Mesendoderm (in vitro differentiated cells): ENCODE measurements around the gene ABLIM1.

Experiments used
- DNase-seq: peaks from one replicate; pipeline ENCODE4 v3.0.0; 2013
- H2AK5ac ChIP-seq: 2 replicates; pipeline ENCODE4 v1.6.1; 2013; ENCODE audit warnings: low read length, inconsistent platforms
- H2BK120ac ChIP-seq: 2 replicates; pipeline ENCODE4 v1.6.1; 2013; ENCODE audit warnings: low read depth, mild to moderate bottlenecking, low read length, moderate library complexity, mixed read lengths
- H2BK15ac ChIP-seq: replicated peaks from 2 replicates; pipeline ENCODE4 v1.6.1; 2013; ENCODE audit warnings: low read depth, mild to moderate bottlenecking, moderate library complexity
- H2BK5ac ChIP-seq: 2 replicates; pipeline ENCODE4 v1.6.1; 2013; ENCODE audit warnings: low read length, inconsistent platforms
- H3K18ac ChIP-seq: 2 replicates; pipeline ENCODE4 v1.6.1; 2013; ENCODE audit warnings: mild to moderate bottlenecking, low read length, mixed read lengths
- H3K23ac ChIP-seq: one replicate; pipeline ENCODE4 v1.6.1; 2013; ENCODE audit warnings: low read length
- H3K27ac ChIP-seq: 2 replicates; pipeline ENCODE4 v1.5.1; 2013; ENCODE audit warnings: low read depth, mild to moderate bottlenecking, inconsistent platforms, low read length, moderate library complexity
- H3K27me3 ChIP-seq: 2 replicates; pipeline ENCODE4 v1.6.1; 2013; ENCODE audit warnings: low read length, control low read depth, mild to moderate bottlenecking, inconsistent platforms; ENCODE audit not compliant: insufficient read depth, poor library complexity
- H3K36me3 ChIP-seq: 2 replicates; pipeline ENCODE4 v1.6.1; 2013; ENCODE audit warnings: low read length, inconsistent platforms; ENCODE audit not compliant: control insufficient read depth, insufficient read depth
- H3K4ac ChIP-seq: one replicate; pipeline ENCODE4 v1.6.1; 2013; ENCODE audit warnings: low read depth, mild to moderate bottlenecking, low read length, moderate library complexity
- H3K4me1 ChIP-seq: 2 replicates; pipeline ENCODE4 v1.6.1; 2013; ENCODE audit warnings: low read depth, low read length, inconsistent platforms; ENCODE audit not compliant: control insufficient read depth
- H3K4me2 ChIP-seq: 2 replicates; pipeline ENCODE4 v1.6.1; 2013; ENCODE audit warnings: low read length
- H3K4me3 ChIP-seq: 2 replicates; pipeline ENCODE4 v1.5.1; 2013; ENCODE audit warnings: mild to moderate bottlenecking, low read length
- H3K56ac ChIP-seq: one replicate; pipeline ENCODE4 v1.6.1; 2013; ENCODE audit warnings: low read length
- H3K79me1 ChIP-seq: 2 replicates; pipeline ENCODE4 v1.6.1; 2013; ENCODE audit warnings: low read length, inconsistent platforms
- H3K79me2 ChIP-seq: 2 replicates; pipeline ENCODE4 v1.6.1; 2013; ENCODE audit warnings: mild to moderate bottlenecking, low read length; ENCODE audit not compliant: control insufficient read depth, insufficient read depth
- H3K9ac ChIP-seq: 2 replicates; pipeline ENCODE4 v1.6.1; 2013; ENCODE audit warnings: low read length, inconsistent platforms
- H4K5ac ChIP-seq: one replicate; pipeline ENCODE4 v1.6.1; 2013; ENCODE audit warnings: low read length
- H4K8ac ChIP-seq: one replicate; pipeline ENCODE4 v1.6.1; 2013; ENCODE audit warnings: low read depth, mild to moderate bottlenecking, control low read depth, low read length, moderate library complexity
- WGBS: extraction: QIAGEN DNeasy Blood & Tissue Kit; methylation state at CpG from one replicate; pipeline ENCODE4 v1.1.7; 2013; ENCODE audit warnings: low lambda C conversion rate, missing lambda C conversion rate; ENCODE audit not compliant: insufficient coverage; ENCODE audit errors: extremely low coverage; 5-methylcytosine and 5-hydroxymethylcytosine counted together

ABLIM1 gene

GRCh38 chr10:114628106-114628505 is 30.0 kb downstream of the ABLIM1 start:
- Histone ChIP-seq H3K9ac (no peak overlapping the region), H3K27ac (no peak overlapping the region), H3K4me1 (peaks cover 9% of the 10 kb centered on the region), H3K4me2 (no peak overlapping the region), H3K27me3 (no peaks in the 10 kb centered on the region), H2AK5ac (no peak overlapping the region), H3K79me1 (no peaks in the 10 kb centered on the region), H4K8ac (no peak overlapping the region), H2BK15ac (no peak overlapping the region), H3K79me2 (no peaks in the 10 kb centered on the region), H3K56ac (no peak overlapping the region), H4K5ac (no peak overlapping the region), H3K23ac (no peak overlapping the region), H3K4ac (no peak overlapping the region), H2BK120ac (no peak overlapping the region), H2BK5ac (no peak overlapping the region), H3K4me3 (no peak overlapping the region), H3K18ac (no peak overlapping the region), H3K36me3 (no peaks in the 10 kb centered on the region)
- no CpG with 5 or more reads among the region's 3 CpGs for WGBS
- no peak for DNase-seq

GRCh38 chr10:114626841-114627240 is 31.2 kb downstream of the ABLIM1 start:
- Histone ChIP-seq H2BK15ac (no peak overlapping the region), H3K23ac (no peak overlapping the region), H3K79me1 (no peaks in the 10 kb centered on the region), H4K5ac (no peak overlapping the region), H3K4me3 (no peak overlapping the region), H4K8ac (no peak overlapping the region), H3K4me1 (peaks cover 9% of the 10 kb centered on the region), H2AK5ac (no peak overlapping the region), H3K4me2 (no peak overlapping the region), H2BK120ac (no peak overlapping the region), H3K36me3 (no peaks in the 10 kb centered on the region), H3K27me3 (no peaks in the 10 kb centered on the region), H3K56ac (no peak overlapping the region), H3K9ac (no peak overlapping the region), H2BK5ac (no peak overlapping the region), H3K79me2 (no peaks in the 10 kb centered on the region), H3K18ac (no peak overlapping the region), H3K4ac (no peak overlapping the region), H3K27ac (no peak overlapping the region)
- no peak for DNase-seq
- WGBS: no CpG with 5 or more reads among the region's 1 CpG

- H3K4me3 ChIP-seq: no peak overlapping the region
- H3K27me3 ChIP-seq: no peaks in the 10 kb centered on the region
- no CpG with 5 or more reads among the region's 5 CpGs for WGBS
- H2BK15ac ChIP-seq: no peak overlapping the region
- no peak overlapping the region for H4K5ac ChIP-seq
- no peak overlapping the region for H2AK5ac ChIP-seq
- H3K18ac ChIP-seq: no peak overlapping the region
- H2BK120ac ChIP-seq: no peak overlapping the region
- no peak overlapping the region for H3K27ac ChIP-seq
- H3K79me1 ChIP-seq: no peaks in the 10 kb centered on the region
- no peak overlapping the region for H3K4me2 ChIP-seq
- no peak for DNase-seq
- H3K4me1 ChIP-seq: peaks cover 9% of the 10 kb centered on the region
- H3K36me3 ChIP-seq: no peaks in the 10 kb centered on the region
- H3K23ac ChIP-seq: no peak overlapping the region
- no peak overlapping the region for H3K56ac ChIP-seq
- H3K79me2 ChIP-seq: no peaks in the 10 kb centered on the region
- no peak overlapping the region for H3K9ac ChIP-seq
- no peak overlapping the region for H2BK5ac ChIP-seq
- no peak overlapping the region for H4K8ac ChIP-seq
- no peak overlapping the region for H3K4ac ChIP-seq
Measured at GRCh38 chr10:114624951-114625780, 32.9 kb downstream of the ABLIM1 start.

DNA sequence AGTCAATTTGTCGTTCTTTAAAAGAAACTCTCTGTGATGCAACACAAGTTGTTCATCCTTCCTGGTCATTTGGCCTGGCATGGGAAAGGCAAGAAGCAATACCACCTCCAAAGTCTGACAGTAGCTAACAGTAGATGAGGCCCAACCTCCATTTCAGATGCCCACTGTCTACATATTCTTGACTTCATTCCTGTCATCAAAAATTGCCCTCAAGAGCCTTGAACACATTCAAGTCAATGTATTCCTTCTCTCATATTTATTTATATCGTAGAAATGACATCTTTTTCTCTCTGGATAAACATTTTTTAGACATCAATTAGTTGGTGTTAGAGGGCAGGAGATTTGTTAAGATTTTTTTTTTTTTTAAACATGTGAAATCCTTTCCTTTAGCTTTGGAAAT is 33.7 kb downstream of the ABLIM1 start:
- H2AK5ac ChIP-seq: no peak overlapping the region
- H2BK5ac ChIP-seq: no peak overlapping the region
- H3K4ac ChIP-seq: no peak overlapping the region
- no peaks in the 10 kb centered on the region for H3K27me3 ChIP-seq
- no peaks in the 10 kb centered on the region for H3K36me3 ChIP-seq
- no peak overlapping the region for H3K23ac ChIP-seq
- no peak overlapping the region for H4K8ac ChIP-seq
- no peak overlapping the region for H2BK15ac ChIP-seq
- H3K4me3 ChIP-seq: no peak overlapping the region
- H3K79me2 ChIP-seq: no peaks in the 10 kb centered on the region
- no peak for DNase-seq
- peak overlapping the region; percentile 39 for H3K18ac ChIP-seq
- H2BK120ac ChIP-seq: no peak overlapping the region
- no peak overlapping the region for H3K4me2 ChIP-seq
- no CpG with 5 or more reads among the region's 2 CpGs for WGBS
- no peak overlapping the region for H3K9ac ChIP-seq
- H3K4me1 ChIP-seq: peaks cover 9% of the 10 kb centered on the region
- H3K27ac ChIP-seq: no peak overlapping the region
- no peak overlapping the region for H3K56ac ChIP-seq
- H3K79me1 ChIP-seq: no peaks in the 10 kb centered on the region
- H4K5ac ChIP-seq: no peak overlapping the region

GRCh38 chr10:114623661-114624294 is 34.3 kb downstream of the ABLIM1 start:
- Histone ChIP-seq H3K23ac (no peak overlapping the region), H2BK5ac (no peak overlapping the region), H3K4me1 (peaks cover 9% of the 10 kb centered on the region), H3K56ac (no peak overlapping the region), H3K36me3 (no peaks in the 10 kb centered on the region), H4K8ac (no peak overlapping the region), H3K79me2 (no peaks in the 10 kb centered on the region), H3K4ac (no peak overlapping the region), H2BK120ac (no peak overlapping the region), H3K27ac (peak overlapping the region; percentile 46), H2AK5ac (no peak overlapping the region), H3K4me2 (no peak overlapping the region), H3K79me1 (no peaks in the 10 kb centered on the region), H2BK15ac (no peak overlapping the region), H3K27me3 (no peaks in the 10 kb centered on the region), H3K4me3 (no peak overlapping the region), H3K9ac (no peak overlapping the region), H4K5ac (no peak overlapping the region), H3K18ac (peak overlapping the region; percentile 41)
- WGBS: no CpG with 5 or more reads among the region's 2 CpGs
- peak; percentile 82 for DNase-seq
